Measurements from ENCODE around the gene CDH13.

Gene CDH13

GRCh38 chr16:82834151-82834815, 207.5 kb downstream of the CDH13 start:
- TF ChIP-seq ZFX (IDR thresholded peaks at IDR 0.05; ENCODE audit: borderline replicate concordance) (no peak), CTCF (IDR thresholded peaks at IDR 0.05) (no peak)
- H3K27ac ChIP-seq, result no peak overlapping the region

GRCh38 chr16:82835487-82836155, 208.9 kb downstream of the CDH13 start:
- H3K27ac ChIP-seq, result no peak overlapping the region
- TF ChIP-seq ZFX (IDR thresholded peaks at IDR 0.05; ENCODE audit: borderline replicate concordance), result no peak
- no peak for TF ChIP-seq CTCF (IDR thresholded peaks at IDR 0.05)

- TF ChIP-seq CTCF (IDR thresholded peaks at IDR 0.05), result no peak
- no peak for TF ChIP-seq ZFX (IDR thresholded peaks at IDR 0.05; ENCODE audit: borderline replicate concordance)
These were observed 214.3 kb downstream of the CDH13 start for GRCh38 chr16:82841108-82841507.

GRCh38 chr16:82843606-82844271, 217.0 kb downstream of the CDH13 start:
- H3K27ac ChIP-seq, result no peak overlapping the region
- no peak for TF ChIP-seq ZFX (IDR thresholded peaks at IDR 0.05; ENCODE audit: borderline replicate concordance)
- TF ChIP-seq CTCF (IDR thresholded peaks at IDR 0.05), result no peak

More at GRCh38 chr16:82841108-82841507, 214.3 kb downstream of the CDH13 start:
- no peak overlapping the region for H3K27ac ChIP-seq

- no peak for TF ChIP-seq CTCF (IDR thresholded peaks at IDR 0.05)
- TF ChIP-seq ZFX (IDR thresholded peaks at IDR 0.05; ENCODE audit: borderline replicate concordance), result no peak
- no peak overlapping the region for H3K27ac ChIP-seq
These were observed 218.3 kb downstream of the CDH13 start for GRCh38 chr16:82845116-82845515.

GRCh38 chr16:82846806-82847205, 220.0 kb downstream of the CDH13 start:
- H3K27ac ChIP-seq, result no peak overlapping the region
- TF ChIP-seq CTCF (IDR thresholded peaks at IDR 0.05), result no peak
- TF ChIP-seq ZFX (IDR thresholded peaks at IDR 0.05; ENCODE audit: borderline replicate concordance), result no peak

- H3K27ac ChIP-seq, result no peak overlapping the region
- TF ChIP-seq CTCF (IDR thresholded peaks at IDR 0.05) (no peak), ZFX (IDR thresholded peaks at IDR 0.05; ENCODE audit: borderline replicate concordance) (no peak)
These were observed 221.2 kb downstream of the CDH13 start for GRCh38 chr16:82848013-82848412.
